ENCODE measurements around the gene CALCOCO1.

The CALCOCO1 gene

DNA sequence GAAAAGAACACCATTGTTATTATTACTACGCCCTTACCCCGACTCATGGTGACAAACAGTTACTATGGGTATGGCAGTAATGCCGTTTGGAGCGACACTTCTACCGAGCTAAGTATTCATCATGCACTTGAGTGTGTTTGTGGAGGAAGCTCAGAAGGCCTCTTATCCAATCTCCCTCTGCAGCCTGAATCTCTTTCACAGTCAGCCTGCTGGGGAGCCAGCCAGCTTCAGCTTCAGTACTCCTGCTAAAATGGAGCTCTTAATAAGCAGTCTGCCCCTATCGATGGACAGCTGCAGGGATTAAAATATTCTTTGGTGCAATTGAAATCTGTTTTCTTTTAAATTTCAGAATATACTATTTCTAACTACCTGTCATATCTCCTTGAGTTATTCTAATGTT lies 26.7 kb downstream of the CALCOCO1 start:
- Histone ChIP-seq H3K27me3 (ENCODE audit: low read length) (no peaks in the 10 kb centered on the region), H3K4me3 (ENCODE audit: insufficient read depth, low read length, poor library complexity, severe bottlenecking) (no peak overlapping the region), H4K20me1 (ENCODE audit: low read depth, low read length) (no peaks in the 10 kb centered on the region), H3F3A (ENCODE audit: insufficient read depth) (no peaks in the 10 kb centered on the region), H3K36me3 (ENCODE audit: low read length) (no peaks in the 10 kb centered on the region), H3K9me2 (replicated peaks; ENCODE audit: insufficient read depth, low read length) (no peaks in the 10 kb centered on the region), H3K9me3 (ENCODE audit: insufficient read depth, low read length) (no peaks in the 10 kb centered on the region), H3K4me2 (ENCODE audit: low read depth, low read length, poor library complexity, severe bottlenecking) (no peak overlapping the region), H3K27ac (ENCODE audit: low read depth, low read length) (no peak overlapping the region), H3K9ac (ENCODE audit: low read length) (no peak overlapping the region), H3K79me2 (ENCODE audit: insufficient read depth, low read length) (no peaks in the 10 kb centered on the region), H2AFZ (ENCODE audit: low read depth, low read length, severe bottlenecking) (no peak overlapping the region)
- no peak for TF ChIP-seq CTCF (IDR thresholded peaks at IDR 0.05; ENCODE audit: insufficient read depth, low read length, poor library complexity, severe bottlenecking)
- TF ChIP-seq EZH2phosphoT487 (conservative IDR thresholded peaks at IDR 0.05; ENCODE audit: low read length), result no peak

DNA sequence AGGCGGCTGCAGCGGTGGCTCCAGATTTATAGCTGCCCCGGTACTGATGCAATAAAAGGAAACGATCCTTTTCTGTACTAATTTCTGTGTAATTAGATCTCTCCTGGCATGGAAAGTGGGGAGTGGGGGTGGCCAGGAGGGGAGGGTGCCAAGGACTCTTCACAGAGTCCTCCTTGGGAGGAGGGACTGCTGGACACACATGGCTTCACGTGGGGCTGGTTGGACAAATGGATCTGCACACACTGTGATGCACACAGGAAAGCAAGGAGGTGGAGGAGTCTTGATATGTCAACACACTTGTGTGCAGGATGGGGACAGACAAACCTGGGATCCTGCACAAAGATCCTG lies 27.6 kb downstream of the CALCOCO1 start:
- Histone ChIP-seq H3K9me3 (ENCODE audit: insufficient read depth, low read length) (no peaks in the 10 kb centered on the region), H3K4me3 (ENCODE audit: insufficient read depth, low read length, poor library complexity, severe bottlenecking) (no peak overlapping the region), H3K27me3 (ENCODE audit: low read length) (no peaks in the 10 kb centered on the region), H4K20me1 (ENCODE audit: low read depth, low read length) (no peaks in the 10 kb centered on the region), H3K4me2 (ENCODE audit: low read depth, low read length, poor library complexity, severe bottlenecking) (no peak overlapping the region), H3K27ac (ENCODE audit: low read depth, low read length) (no peak overlapping the region), H3K9me2 (replicated peaks; ENCODE audit: insufficient read depth, low read length) (no peaks in the 10 kb centered on the region), H3F3A (ENCODE audit: insufficient read depth) (no peaks in the 10 kb centered on the region), H3K36me3 (ENCODE audit: low read length) (no peaks in the 10 kb centered on the region), H3K9ac (ENCODE audit: low read length) (no peak overlapping the region), H2AFZ (ENCODE audit: low read depth, low read length, severe bottlenecking) (no peak overlapping the region), H3K79me2 (ENCODE audit: insufficient read depth, low read length) (no peaks in the 10 kb centered on the region)
- TF ChIP-seq CTCF (IDR thresholded peaks at IDR 0.05; ENCODE audit: insufficient read depth, low read length, poor library complexity, severe bottlenecking) (no peak), EZH2phosphoT487 (conservative IDR thresholded peaks at IDR 0.05; ENCODE audit: low read length) (no peak)

GRCh38 chr12:53698948-53699677 lies 28.1 kb downstream of the CALCOCO1 start:
- Histone ChIP-seq H3K79me2 (ENCODE audit: insufficient read depth, low read length) (no peaks in the 10 kb centered on the region), H3K9me2 (replicated peaks; ENCODE audit: insufficient read depth, low read length) (no peaks in the 10 kb centered on the region), H3K4me2 (ENCODE audit: low read depth, low read length, poor library complexity, severe bottlenecking) (no peak overlapping the region), H3K27me3 (ENCODE audit: low read length) (no peaks in the 10 kb centered on the region), H3K9me3 (ENCODE audit: insufficient read depth, low read length) (no peaks in the 10 kb centered on the region), H3F3A (ENCODE audit: insufficient read depth) (no peaks in the 10 kb centered on the region), H4K20me1 (ENCODE audit: low read depth, low read length) (no peaks in the 10 kb centered on the region), H3K27ac (ENCODE audit: low read depth, low read length) (no peak overlapping the region), H2AFZ (ENCODE audit: low read depth, low read length, severe bottlenecking) (no peak overlapping the region), H3K9ac (ENCODE audit: low read length) (no peak overlapping the region), H3K36me3 (ENCODE audit: low read length) (no peaks in the 10 kb centered on the region), H3K4me3 (ENCODE audit: insufficient read depth, low read length, poor library complexity, severe bottlenecking) (no peak overlapping the region)
- TF ChIP-seq CTCF (IDR thresholded peaks at IDR 0.05; ENCODE audit: insufficient read depth, low read length, poor library complexity, severe bottlenecking) (no peak), EZH2phosphoT487 (conservative IDR thresholded peaks at IDR 0.05; ENCODE audit: low read length) (no peak)
